Brain microvascular endothelial cell (primary cell): Measurements from ENCODE around the gene RBM12.

ENCODE experiments used
- DNase-seq: peaks from one replicate; pipeline ENCODE4 v3.0.0-alpha.2; 2020
- H3K27ac ChIP-seq: fragments of 250-450 bp; sonication (Bioruptor Pico); 2 replicates; pipeline ENCODE4 v1.5.1; 2020; ENCODE audit warnings: mild to moderate bottlenecking, moderate library complexity
- H3K27me3 ChIP-seq: fragments of 250-450 bp; sonication (Bioruptor Pico); replicated peaks from 2 replicates; pipeline ENCODE4 v1.5.1; 2020; ENCODE audit warnings: mild to moderate bottlenecking
- H3K36me3 ChIP-seq: fragments of 250-450 bp; sonication (Bioruptor Pico); replicated peaks from 2 replicates; pipeline ENCODE4 v1.5.1; 2020; ENCODE audit warnings: mild to moderate bottlenecking
- H3K4me3 ChIP-seq: 2 replicates; pipeline ENCODE4 v1.5.1; 2011; ENCODE audit warnings: low read depth, mild to moderate bottlenecking, control low read depth, low read length, moderate library complexity
- in situ Hi-C: cut with HindIII; loops from 2 replicates; pipeline ENCODE4 v1.10.0; 2017; ENCODE audit warnings: low sequenced_read_pairs, low pct_ligation_motif_present
- TF ChIP-seq, protein P1 (sequence below): IDR thresholded peaks from 2 replicates; pipeline ENCODE4 v1.5.1; 2011; ENCODE audit warnings: low read depth, mild to moderate bottlenecking, moderate library complexity, low read length, control low read depth, inconsistent platforms; ENCODE audit errors: missing control alignments

Gene RBM12

DNA sequence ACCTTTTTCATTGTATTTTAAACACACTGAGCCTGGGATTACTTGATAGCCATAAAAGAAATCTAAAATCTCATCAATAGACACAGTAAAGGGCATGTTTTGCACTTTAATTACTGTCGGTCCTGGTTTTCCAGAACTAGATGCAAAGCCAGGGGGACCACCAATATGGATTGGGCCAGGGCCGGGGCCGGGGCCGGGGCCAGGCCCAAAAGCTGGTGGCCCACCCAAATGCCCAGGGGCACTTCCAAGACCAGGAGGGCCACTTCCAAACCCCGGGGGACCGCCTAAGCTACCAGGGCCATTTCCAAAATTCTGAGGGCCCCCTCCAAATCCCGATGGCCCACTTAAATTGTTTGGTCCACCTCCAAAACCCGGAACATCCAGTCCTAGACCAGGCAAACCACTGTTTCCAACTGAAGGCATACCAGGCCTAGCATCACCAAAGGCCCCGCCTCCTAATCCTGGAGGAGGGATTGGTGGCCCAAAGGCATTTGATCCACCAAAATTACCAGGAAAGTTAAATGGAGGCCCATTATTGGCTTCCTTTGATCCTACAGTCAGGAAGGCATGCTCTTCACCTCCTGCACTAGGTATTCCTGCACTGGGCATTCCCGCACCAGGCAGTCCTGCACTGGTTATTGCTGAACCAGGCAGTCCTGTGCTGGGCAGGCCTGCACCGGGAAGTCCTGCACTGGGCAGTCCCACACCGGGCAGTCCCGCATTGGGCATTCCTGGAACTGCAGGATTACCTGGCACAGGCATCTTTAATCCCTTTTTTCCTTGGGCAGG, 11.9 kb downstream of the RBM12 start:
- TF ChIP-seq, protein P1, sequence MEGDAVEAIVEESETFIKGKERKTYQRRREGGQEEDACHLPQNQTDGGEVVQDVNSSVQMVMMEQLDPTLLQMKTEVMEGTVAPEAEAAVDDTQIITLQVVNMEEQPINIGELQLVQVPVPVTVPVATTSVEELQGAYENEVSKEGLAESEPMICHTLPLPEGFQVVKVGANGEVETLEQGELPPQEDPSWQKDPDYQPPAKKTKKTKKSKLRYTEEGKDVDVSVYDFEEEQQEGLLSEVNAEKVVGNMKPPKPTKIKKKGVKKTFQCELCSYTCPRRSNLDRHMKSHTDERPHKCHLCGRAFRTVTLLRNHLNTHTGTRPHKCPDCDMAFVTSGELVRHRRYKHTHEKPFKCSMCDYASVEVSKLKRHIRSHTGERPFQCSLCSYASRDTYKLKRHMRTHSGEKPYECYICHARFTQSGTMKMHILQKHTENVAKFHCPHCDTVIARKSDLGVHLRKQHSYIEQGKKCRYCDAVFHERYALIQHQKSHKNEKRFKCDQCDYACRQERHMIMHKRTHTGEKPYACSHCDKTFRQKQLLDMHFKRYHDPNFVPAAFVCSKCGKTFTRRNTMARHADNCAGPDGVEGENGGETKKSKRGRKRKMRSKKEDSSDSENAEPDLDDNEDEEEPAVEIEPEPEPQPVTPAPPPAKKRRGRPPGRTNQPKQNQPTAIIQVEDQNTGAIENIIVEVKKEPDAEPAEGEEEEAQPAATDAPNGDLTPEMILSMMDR, result no peak
- no peak overlapping the region for H3K27ac ChIP-seq
- no peak overlapping the region for H3K4me3 ChIP-seq
- H3K36me3 ChIP-seq, result peaks cover 34% of the 10 kb centered on the region
- no peaks in the 10 kb centered on the region for H3K27me3 ChIP-seq
- in situ Hi-C loops, result no loop called here
- DNase-seq, result no peak

DNA sequence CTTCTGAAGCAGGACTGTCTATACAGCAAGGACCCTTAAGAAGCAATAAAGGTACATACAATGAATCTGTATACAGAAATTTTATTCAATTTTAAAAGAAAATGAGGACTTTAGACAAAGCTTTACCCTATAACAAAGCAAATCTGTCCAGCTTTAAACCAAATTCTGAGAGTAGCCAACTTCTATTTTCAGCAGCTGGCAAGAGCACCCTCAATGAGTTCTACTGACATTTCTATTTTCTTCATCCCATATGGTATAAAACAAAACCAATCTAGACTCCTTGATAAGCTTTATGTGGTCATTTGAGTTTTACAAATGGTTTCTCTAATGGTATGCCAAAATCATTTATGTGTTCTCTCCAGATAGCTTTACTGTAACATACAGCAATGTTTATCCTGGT, 12.7 kb downstream of the RBM12 start:
- H3K36me3 ChIP-seq, result peaks cover 34% of the 10 kb centered on the region
- no peak overlapping the region for H3K27ac ChIP-seq
- no peak overlapping the region for H3K4me3 ChIP-seq

DNA sequence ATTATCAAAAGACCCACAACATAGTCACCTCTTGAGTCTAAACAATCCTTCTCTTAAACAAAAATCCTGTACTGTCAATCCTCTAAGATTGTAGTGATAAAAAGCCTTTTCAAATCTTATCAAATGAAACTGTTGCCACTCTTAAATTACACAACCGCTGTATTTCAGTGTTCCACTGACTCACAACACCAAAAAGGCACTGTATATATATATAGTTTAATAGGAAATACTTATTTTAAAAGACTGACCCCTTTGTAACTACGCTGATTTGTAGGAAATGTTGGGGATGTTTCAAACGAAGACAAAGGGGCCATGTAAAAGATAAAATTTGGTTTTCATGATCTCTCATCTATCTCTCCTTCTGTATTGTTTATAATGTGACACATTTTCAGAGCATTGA, 14.1 kb downstream of the RBM12 start:
- TF ChIP-seq, protein P1, result no peak
- no peak for DNase-seq
- in situ Hi-C loops, result no loop called here
- Histone ChIP-seq H3K4me3 (no peak overlapping the region), H3K27ac (no peak overlapping the region), H3K27me3 (no peaks in the 10 kb centered on the region), H3K36me3 (peaks cover 34% of the 10 kb centered on the region)

More for the DNA sequence above, 12.7 kb downstream of the RBM12 start:
- TF ChIP-seq, protein P1, result no peak
- in situ Hi-C loops, result no loop called here
- no peaks in the 10 kb centered on the region for H3K27me3 ChIP-seq
- DNase-seq, result no peak

DNA sequence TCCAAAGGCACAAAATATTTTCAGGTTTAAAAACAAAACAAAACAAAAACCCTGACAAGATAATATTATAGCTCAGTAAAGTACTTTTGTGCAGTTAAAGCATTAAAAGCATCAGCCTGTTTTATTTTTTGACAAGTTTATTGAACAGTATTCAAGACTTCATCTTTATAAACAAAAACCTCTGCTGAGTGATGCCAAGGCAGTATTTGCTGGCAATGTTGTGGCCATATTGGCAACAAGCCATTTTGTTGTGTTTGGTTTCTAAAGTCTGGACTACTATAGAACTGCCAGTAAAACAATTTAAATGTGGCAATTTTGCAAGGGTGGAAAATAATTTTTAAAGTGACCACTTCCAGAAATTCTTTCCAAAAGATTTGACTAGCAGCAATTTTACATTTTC, 15.9 kb downstream of the RBM12 start:
- TF ChIP-seq, protein P1, result no peak

DNA sequence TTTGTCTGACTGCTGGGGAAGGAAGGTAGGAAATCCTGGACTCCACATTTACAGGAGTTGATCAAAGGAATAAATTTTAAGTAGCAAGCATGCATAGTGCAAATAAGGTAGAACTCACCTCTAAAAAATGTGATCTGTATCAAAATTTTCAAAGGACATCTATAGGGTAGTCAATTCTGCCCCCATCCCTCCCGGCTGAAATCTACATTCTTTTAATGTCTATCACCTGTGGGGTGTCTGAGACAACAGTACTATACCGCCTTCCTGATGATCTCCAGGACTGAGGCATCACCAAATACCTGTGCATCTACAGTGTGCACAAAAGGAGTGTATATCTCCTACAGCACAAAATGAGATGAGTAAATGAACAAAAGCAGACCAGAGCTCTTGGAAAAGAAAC, 19.9 kb downstream of the RBM12 start:
- H3K36me3 ChIP-seq, result no peaks in the 10 kb centered on the region
- DNase-seq, result no peak
- in situ Hi-C loops, result no loop called here

More for the DNA sequence above, 15.9 kb downstream of the RBM12 start:
- H3K36me3 ChIP-seq, result peaks cover 18% of the 10 kb centered on the region
- in situ Hi-C loops, result no loop called here
- no peak overlapping the region for H3K27ac ChIP-seq
- H3K4me3 ChIP-seq, result no peak overlapping the region
- DNase-seq, result no peak
- H3K27me3 ChIP-seq, result no peaks in the 10 kb centered on the region

More for the DNA sequence above, 19.9 kb downstream of the RBM12 start:
- TF ChIP-seq, protein P1, result no peak
- H3K27me3 ChIP-seq, result no peaks in the 10 kb centered on the region
- no peak overlapping the region for H3K4me3 ChIP-seq
- H3K27ac ChIP-seq, result no peak overlapping the region
